HG03520 (cell line): ENCODE results near the gene TLR1.
"Not testable (repeated sequence)": the region's sequence is repeated elsewhere in the genome, so short reads cannot be mapped to it uniquely, and the experiment has no call there.

ENCODE experiments used
- ATAC-seq: cut with Tn5 transposase; IDR thresholded peaks from one replicate; pipeline ENCODE4 v1.9.1; 2021; ENCODE audit warnings: mild to moderate bottlenecking, moderate library complexity; ENCODE audit not compliant: unreplicated experiment

Gene TLR1

GRCh38 chr4:38804654-38805295, at the start of gene TLR1:
Gene TLR1, minus strand, starts transcription at chr4:38804791. Its CDS starts 5,960 bp downstream, at chr4:38798831.
- peak; percentile 34 for ATAC-seq

GRCh38 chr4:38846015-38846414, 41.4 kb upstream of the TLR1 start:
- no peak for ATAC-seq

GRCh38 chr4:38842994-38843393, 38.4 kb upstream of the TLR1 start:
- ATAC-seq, result no peak

- ATAC-seq, result no peak
Measured at GRCh38 chr4:38837849-38838248, 33.3 kb upstream of the TLR1 start.

GRCh38 chr4:38837334-38837733, 32.7 kb upstream of the TLR1 start:
- no peak for ATAC-seq

GRCh38 chr4:38834570-38834969, 30.0 kb upstream of the TLR1 start:
- ATAC-seq, result no peak

- ATAC-seq, result no peak
Measured at GRCh38 chr4:38832624-38833528, 28.3 kb upstream of the TLR1 start.

GRCh38 chr4:38832206-38832605, 27.6 kb upstream of the TLR1 start:
- ATAC-seq, result no peak

- no peak for ATAC-seq
Measured at GRCh38 chr4:38831653-38832052, 27.1 kb upstream of the TLR1 start.

- ATAC-seq, result no peak
Measured at GRCh38 chr4:38829237-38829636, 24.6 kb upstream of the TLR1 start.

- ATAC-seq, result no peak
Measured at GRCh38 chr4:38823766-38824165, 19.2 kb upstream of the TLR1 start.

GRCh38 chr4:38822748-38823303, 18.2 kb upstream of the TLR1 start:
- ATAC-seq, result no peak

GRCh38 chr4:38821739-38822138, 17.1 kb upstream of the TLR1 start:
- no peak for ATAC-seq

GRCh38 chr4:38820329-38821061, 15.9 kb upstream of the TLR1 start:
- ATAC-seq, result no peak

- no peak for ATAC-seq
Measured at GRCh38 chr4:38819569-38819968, 15.0 kb upstream of the TLR1 start.

- ATAC-seq, result no peak
Measured at GRCh38 chr4:38818441-38818976, 13.9 kb upstream of the TLR1 start.

- ATAC-seq, result no peak
Measured at GRCh38 chr4:38815885-38816782, 11.5 kb upstream of the TLR1 start.

GRCh38 chr4:38814386-38814785, 9.8 kb upstream of the TLR1 start:
- no peak for ATAC-seq

GRCh38 chr4:38811297-38811696, 6.7 kb upstream of the TLR1 start:
- no peak for ATAC-seq

- ATAC-seq, result not testable (repeated sequence)
Measured at GRCh38 chr4:38807462-38807861, 2.9 kb upstream of the TLR1 start.
